ENCODE results near the gene KRT39.

Gene KRT39

GRCh38 chr17:40915721-40916256, 51.0 kb downstream of the KRT39 start:
- TF ChIP-seq CTCF (IDR thresholded peaks at IDR 0.05; ENCODE audit: borderline replicate concordance, extremely low read depth, low read length, poor library complexity, severe bottlenecking) (no peak), EZH2 (IDR thresholded peaks at IDR 0.05; ENCODE audit: borderline replicate concordance, low read depth, low read length, severe bottlenecking) (no peak)
- no peaks in the 10 kb centered on the region for H3K4me1 ChIP-seq (ENCODE audit: insufficient read depth, low read length)
- no peaks in the 10 kb centered on the region for H3K79me2 ChIP-seq (ENCODE audit: insufficient read depth, low read length)
- no peak overlapping the region for H3K4me2 ChIP-seq (ENCODE audit: insufficient read depth, low read length)
- no peak overlapping the region for H2AFZ ChIP-seq (ENCODE audit: low read depth, low read length)
- peaks cover 20% of the 10 kb centered on the region for H3K27me3 ChIP-seq (ENCODE audit: insufficient read depth, low read length, poor library complexity)
- DNase-seq = no peak
- H3K36me3 ChIP-seq (ENCODE audit: insufficient read depth, low read length) = no peaks in the 10 kb centered on the region
- no peak overlapping the region for H3K4me3 ChIP-seq (ENCODE audit: low read depth in 1 of 2, low read length in 2 of 2)
- no peak overlapping the region for H3K27ac ChIP-seq (ENCODE audit: low read length)
- no peaks in the 10 kb centered on the region for H3K9me3 ChIP-seq (ENCODE audit: insufficient read depth, low read length, severe bottlenecking)
- ATAC-seq (ENCODE audit: insufficient read depth, low read depth) = no peak
- no peak overlapping the region for H3K9ac ChIP-seq (ENCODE audit: low read depth, low read length)
- H4K20me1 ChIP-seq (ENCODE audit: insufficient read depth, low read length) = no peaks in the 10 kb centered on the region

- no peaks in the 10 kb centered on the region for H3K9me3 ChIP-seq (ENCODE audit: insufficient read depth, low read length, severe bottlenecking)
- H3K9ac ChIP-seq (ENCODE audit: low read depth, low read length) = no peak overlapping the region
- H3K36me3 ChIP-seq (ENCODE audit: insufficient read depth, low read length) = no peaks in the 10 kb centered on the region
- peaks cover 26% of the 10 kb centered on the region for H3K27me3 ChIP-seq (ENCODE audit: insufficient read depth, low read length, poor library complexity)
- no peaks in the 10 kb centered on the region for H4K20me1 ChIP-seq (ENCODE audit: insufficient read depth, low read length)
- no peak overlapping the region for H3K4me3 ChIP-seq (ENCODE audit: low read depth in 1 of 2, low read length in 2 of 2)
- H3K79me2 ChIP-seq (ENCODE audit: insufficient read depth, low read length) = no peaks in the 10 kb centered on the region
- no peak overlapping the region for H3K27ac ChIP-seq (ENCODE audit: low read length)
- no peak overlapping the region for H2AFZ ChIP-seq (ENCODE audit: low read depth, low read length)
- DNase-seq (no peak), ATAC-seq (ENCODE audit: insufficient read depth, low read depth) (no peak)
- H3K4me2 ChIP-seq (ENCODE audit: insufficient read depth, low read length) = no peak overlapping the region
- H3K4me1 ChIP-seq (ENCODE audit: insufficient read depth, low read length) = no peaks in the 10 kb centered on the region
- no peak for TF ChIP-seq EZH2 (IDR thresholded peaks at IDR 0.05; ENCODE audit: borderline replicate concordance, low read depth, low read length, severe bottlenecking)
- TF ChIP-seq CTCF (IDR thresholded peaks at IDR 0.05; ENCODE audit: borderline replicate concordance, extremely low read depth, low read length, poor library complexity, severe bottlenecking) = no peak
These were observed 51.5 kb downstream of the KRT39 start for GRCh38 chr17:40915199-40915661.

- Histone ChIP-seq H3K9me3 (ENCODE audit: insufficient read depth, low read length, severe bottlenecking) (no peaks in the 10 kb centered on the region), H2AFZ (ENCODE audit: low read depth, low read length) (no peak overlapping the region), H3K4me3 (ENCODE audit: low read depth in 1 of 2, low read length in 2 of 2) (no peak overlapping the region), H3K79me2 (ENCODE audit: insufficient read depth, low read length) (no peaks in the 10 kb centered on the region), H3K4me1 (ENCODE audit: insufficient read depth, low read length) (no peaks in the 10 kb centered on the region), H3K27ac (ENCODE audit: low read length) (no peak overlapping the region), H4K20me1 (ENCODE audit: insufficient read depth, low read length) (no peaks in the 10 kb centered on the region), H3K27me3 (ENCODE audit: insufficient read depth, low read length, poor library complexity) (peaks cover 33% of the 10 kb centered on the region), H3K36me3 (ENCODE audit: insufficient read depth, low read length) (no peaks in the 10 kb centered on the region), H3K4me2 (ENCODE audit: insufficient read depth, low read length) (no peak overlapping the region), H3K9ac (ENCODE audit: low read depth, low read length) (no peak overlapping the region)
- TF ChIP-seq EZH2 (IDR thresholded peaks at IDR 0.05; ENCODE audit: borderline replicate concordance, low read depth, low read length, severe bottlenecking) = no peak
- no peak for ATAC-seq (ENCODE audit: insufficient read depth, low read depth)
- DNase-seq = no peak
These were observed 52.5 kb downstream of the KRT39 start for GRCh38 chr17:40914075-40914855.

GRCh38 chr17:40912486-40913210, 54.1 kb downstream of the KRT39 start:
- DNase-seq = no peak
- no peaks in the 10 kb centered on the region for H3K36me3 ChIP-seq (ENCODE audit: insufficient read depth, low read length)
- TF ChIP-seq CTCF (IDR thresholded peaks at IDR 0.05; ENCODE audit: borderline replicate concordance, extremely low read depth, low read length, poor library complexity, severe bottlenecking) = no peak
- TF ChIP-seq EZH2 (IDR thresholded peaks at IDR 0.05; ENCODE audit: borderline replicate concordance, low read depth, low read length, severe bottlenecking) = no peak
- no peaks in the 10 kb centered on the region for H3K9me3 ChIP-seq (ENCODE audit: insufficient read depth, low read length, severe bottlenecking)
- H3K4me3 ChIP-seq (ENCODE audit: low read depth in 1 of 2, low read length in 2 of 2) = no peak overlapping the region
- H3K27me3 ChIP-seq (ENCODE audit: insufficient read depth, low read length, poor library complexity) = peaks cover 34% of the 10 kb centered on the region
- no peaks in the 10 kb centered on the region for H4K20me1 ChIP-seq (ENCODE audit: insufficient read depth, low read length)
- H3K27ac ChIP-seq (ENCODE audit: low read length) = no peak overlapping the region
- H3K9ac ChIP-seq (ENCODE audit: low read depth, low read length) = no peak overlapping the region
- no peak overlapping the region for H3K4me2 ChIP-seq (ENCODE audit: insufficient read depth, low read length)
- H3K4me1 ChIP-seq (ENCODE audit: insufficient read depth, low read length) = no peaks in the 10 kb centered on the region
- no peak overlapping the region for H2AFZ ChIP-seq (ENCODE audit: low read depth, low read length)
- no peak for ATAC-seq (ENCODE audit: insufficient read depth, low read depth)
- H3K79me2 ChIP-seq (ENCODE audit: insufficient read depth, low read length) = no peaks in the 10 kb centered on the region

All from DND-41 (cell line).